HEK293 (cell line): Measurements from ENCODE around the gene TBC1D16.
A peak's percentile ranks its signal among the peaks of the same experiment; 100 is the strongest.

Source experiments
- CTCF ChIA-PET: fragments of 350-600 bp; formaldehyde crosslinking; extraction: SDS; loops from one replicate; lab custom pipeline; 2021; ENCODE audit warnings: antibody characterized with exemption; lab: Yijun Ruan, JAX
- POLR2A ChIA-PET: fragments of 300-600 bp; formaldehyde crosslinking; extraction: SDS; loops from one replicate; lab custom pipeline; 2020; ENCODE audit warnings: antibody characterized with exemption, inconsistent platforms; lab: Yijun Ruan, JAX
- H3K27ac ChIP-seq: fragments of 200-500 bp; sonication (Bioruptor generic); 2 replicates; pipeline ENCODE4 v1.5.1; 2014; ENCODE audit warnings: low read depth, low read length, control low read depth, inconsistent platforms; ENCODE audit errors: extremely low read depth
- H3K36me3 ChIP-seq, 2 experiments: fragments of 200-500 bp in 1 of 2; sonication (Bioruptor generic) in 1 of 2; 1 replicate in 1 of 2; 2 replicates in 1 of 2; pipeline ENCODE4 v1.5.1; 2014 to 2017; ENCODE audit warnings: inconsistent platforms in 2 of 2, low read length in 2 of 2; ENCODE audit not compliant: control insufficient read depth in 2 of 2, insufficient read depth in 1 of 2
- H3K4me1 ChIP-seq: fragments of 200-500 bp; sonication (Bioruptor generic); 2 replicates; pipeline ENCODE4 v1.5.1; 2014; ENCODE audit warnings: mild to moderate bottlenecking, low read length, inconsistent platforms; ENCODE audit not compliant: control insufficient read depth, insufficient read depth
- H3K4me3 ChIP-seq: 2 replicates; pipeline ENCODE4 v1.5.1; 2011; ENCODE audit warnings: low read depth, mild to moderate bottlenecking, control low read depth, low read length, moderate library complexity
- H3K9me3 ChIP-seq: fragments of 200-500 bp; sonication (Bioruptor generic); 2 replicates; pipeline ENCODE4 v1.5.1; 2014; ENCODE audit warnings: low read depth, low read length, inconsistent platforms; ENCODE audit not compliant: control insufficient read depth, insufficient read depth
- IKZF3 ChIP-seq: fragments of 450-650 bp; IDR thresholded peaks from 2 replicates; pipeline ENCODE4 v1.5.0; 2018; ENCODE audit warnings: missing biosample characterization, mild to moderate bottlenecking, missing genetic modification characterization, moderate library complexity
- PATZ1 ChIP-seq: fragments of 450-650 bp; formaldehyde crosslinking; IDR thresholded peaks from 2 replicates; pipeline ENCODE4 v1.5.1; 2016; ENCODE audit warnings: missing biosample characterization, missing genetic modification characterization
- ZBTB10 ChIP-seq: fragments of 450-650 bp; formaldehyde crosslinking; IDR thresholded peaks from 2 replicates; pipeline ENCODE4 v1.5.1; 2016; ENCODE audit warnings: missing biosample characterization, missing genetic modification characterization
- ZBTB49 ChIP-seq: fragments of 450-650 bp; formaldehyde crosslinking; IDR thresholded peaks from 2 replicates; pipeline ENCODE4 v1.5.1; 2016; ENCODE audit warnings: missing biosample characterization, missing genetic modification characterization, low read depth
- ZBTB6 ChIP-seq: fragments of 450-650 bp; formaldehyde crosslinking; IDR thresholded peaks from 2 replicates; pipeline ENCODE4 v1.5.1; 2017; ENCODE audit warnings: missing biosample characterization, missing genetic modification characterization
- ZNF23 ChIP-seq: fragments of 450-650 bp; formaldehyde crosslinking; IDR thresholded peaks from 2 replicates; pipeline ENCODE4 v1.5.1; 2016; ENCODE audit warnings: missing biosample characterization, missing genetic modification characterization, borderline replicate concordance
- ZNF302 ChIP-seq: fragments of 450-650 bp; formaldehyde crosslinking; IDR thresholded peaks from 2 replicates; pipeline ENCODE4 v1.5.1; 2016; ENCODE audit warnings: missing biosample characterization, missing genetic modification characterization, low read depth
- ZNF518A ChIP-seq: fragments of 450-650 bp; formaldehyde crosslinking; conservative IDR thresholded peaks from 2 replicates; pipeline ENCODE4 v1.5.1; 2016; ENCODE audit warnings: low read depth, missing biosample characterization, missing genetic modification characterization
- ZNF561 ChIP-seq: fragments of 450-650 bp; IDR thresholded peaks from 2 replicates; pipeline ENCODE4 v1.5.1; 2018; ENCODE audit warnings: missing biosample characterization, missing genetic modification characterization, borderline replicate concordance
- ZNF600 ChIP-seq: fragments of 450-650 bp; formaldehyde crosslinking; IDR thresholded peaks from 2 replicates; pipeline ENCODE4 v1.5.1; 2016; ENCODE audit warnings: missing biosample characterization, missing genetic modification characterization
- ZNF645 ChIP-seq: fragments of 450-650 bp; formaldehyde crosslinking; IDR thresholded peaks from 2 replicates; pipeline ENCODE4; 2016; ENCODE audit warnings: missing biosample characterization, missing genetic modification characterization
- ZSCAN18 ChIP-seq: fragments of 450-650 bp; formaldehyde crosslinking; IDR thresholded peaks from 2 replicates; pipeline ENCODE4 v1.5.1; 2016; ENCODE audit warnings: missing biosample characterization, missing genetic modification characterization

The TBC1D16 gene

GRCh38 chr17:79992649-79993389, 42.9 kb downstream of the TBC1D16 start:
- Histone ChIP-seq H3K4me1 (peaks cover 32% of the 10 kb centered on the region), H3K4me3 (no peak overlapping the region), H3K36me3 (no peaks in the 10 kb centered on the region), H3K27ac (peak overlapping the region; percentile 85), H3K9me3 (no peaks in the 10 kb centered on the region)
- CTCF ChIA-PET: interaction anchor here (1.0 to 3.5 kb wide), 14 partner anchors 12 to 275 kb away, joined by 3 to 41 read pairs (median 8); partner anchors contain the start of gene GAA
- 0 out of 2 replicates have a peak, but pooled peaks have one; percentile 27 for TF ChIP-seq ZNF518A (tag by site-specific recombination)
- TF ChIP-seq ZBTB6 (tag by site-specific recombination): peak; percentile 94
- 0 out of 2 replicates have a peak, but pooled peaks have one; percentile 8 for TF ChIP-seq ZSCAN18
- no peak for TF ChIP-seq ZBTB49 (tag by site-specific recombination)
- TF ChIP-seq ZNF302: no peak
- 0 out of 2 replicates have a peak, but pooled peaks have one; percentile 29 for TF ChIP-seq ZNF561 (tag by site-specific recombination)
- TF ChIP-seq IKZF3 (tag by site-specific recombination): peak; percentile 66
- no peak for TF ChIP-seq PATZ1 (tag by site-specific recombination)
- peak; percentile 14; the same call in 1 of the 2 replicates for TF ChIP-seq ZBTB10 (tag by site-specific recombination)
- TF ChIP-seq ZNF645 (tag by site-specific recombination): 0 out of 2 replicates have a peak, but pooled peaks have one; percentile 39
- peak; percentile 89 for TF ChIP-seq ZNF600 (tag by site-specific recombination)
- TF ChIP-seq ZNF23 (tag by site-specific recombination): no peak
- POLR2A ChIA-PET: interaction anchor here (0.9 to 1.6 kb wide), 3 partner anchors 153 to 196 kb away, joined by 3 to 8 read pairs (median 4); partner anchors contain the start of genes CBX4 and CBX8
